Common myeloid progenitor, CD34-positive (primary cell): Measurements from ENCODE around the gene PIAS3.
A peak's percentile ranks its signal among the peaks of the same experiment; 100 is the strongest.
"Not testable (repeated sequence)": the region's sequence is repeated elsewhere in the genome, so short reads cannot be mapped to it uniquely, and the experiment has no call there.

Source experiments
- CTCF ChIA-PET: fragments of 350-600 bp; sonication (Branson Sonifier 250); formaldehyde crosslinking; loops from one replicate; lab custom pipeline; 2021; ENCODE audit warnings: antibody characterized with exemption; lab: Charles Lee
- POLR2A ChIA-PET: fragments of 350-600 bp; sonication (Branson Sonifier 250); formaldehyde crosslinking; loops from one replicate; lab custom pipeline; 2021; ENCODE audit warnings: antibody characterized with exemption; lab: Charles Lee
- DNase-seq, 3 donors: peaks; one replicate each; pipeline versions ENCODE4 v3.0.0 to v3.0.0-alpha.2; 2013
- H3K27ac ChIP-seq, 2 experiments: 1 replicate in 1 of 2; 2 replicates in 1 of 2; pipeline ENCODE4 v1.7.0; 2013; ENCODE audit warnings: inconsistent platforms in 2 of 2, low read length in 2 of 2, mild to moderate bottlenecking in 2 of 2, low read depth in 1 of 2, moderate library complexity in 1 of 2; ENCODE audit not compliant: severe bottlenecking in 2 of 2, insufficient read depth in 1 of 2, poor library complexity in 1 of 2
- H3K27me3 ChIP-seq, 5 experiments: replicated peaks in 2 of 5; 1 replicate in 3 of 5; 2 replicates in 2 of 5; pipeline versions ENCODE4 v1.6.1 to v1.7.0; 2013; ENCODE audit warnings: low read length in 4 of 5, mild to moderate bottlenecking in 2 of 5, moderate library complexity in 2 of 5, inconsistent platforms in 1 of 5; ENCODE audit not compliant: insufficient read depth in 5 of 5, control insufficient read depth in 4 of 5
- H3K36me3 ChIP-seq, 4 experiments: 1 replicate in 2 of 4; 2 replicates in 2 of 4; pipeline versions ENCODE4 v1.6.1 to v1.7.0; 2013; ENCODE audit warnings: low read length in 3 of 4, control low read depth in 1 of 4, mild to moderate bottlenecking in 1 of 4; ENCODE audit not compliant: control insufficient read depth in 4 of 4, insufficient read depth in 4 of 4
- H3K4me1 ChIP-seq, 4 experiments: 1 replicate in 3 of 4; 2 replicates in 1 of 4; pipeline versions ENCODE4 v1.6.1 to v1.7.1; 2013; ENCODE audit warnings: low read length in 3 of 4, mild to moderate bottlenecking in 3 of 4, control low read depth in 1 of 4, inconsistent platforms in 1 of 4, moderate library complexity in 1 of 4; ENCODE audit not compliant: control insufficient read depth in 4 of 4, insufficient read depth in 4 of 4; ENCODE audit errors: control extremely low read depth in 1 of 4
- H3K4me3 ChIP-seq, 7 experiments: 1 replicate in 4 of 7; 2 replicates in 3 of 7; pipeline versions ENCODE4 v1.5.1 to v1.7.0; 2013; ENCODE audit warnings: mild to moderate bottlenecking in 7 of 7, low read length in 6 of 7, moderate library complexity in 6 of 7, inconsistent platforms in 2 of 7, low read depth in 2 of 7, control low read depth in 1 of 7; ENCODE audit not compliant: insufficient read depth in 4 of 7, control insufficient read depth in 1 of 7; ENCODE audit errors: extremely low read depth in 1 of 7
- H3K9me3 ChIP-seq, 5 experiments: 1 replicate in 4 of 5; 2 replicates in 1 of 5; pipeline versions ENCODE4 v1.6.1 to v1.7.1; 2013; ENCODE audit warnings: low read length in 4 of 5, mild to moderate bottlenecking in 2 of 5, inconsistent platforms in 1 of 5, low read depth in 1 of 5, moderate library complexity in 1 of 5; ENCODE audit not compliant: control insufficient read depth in 4 of 5, insufficient read depth in 2 of 5; ENCODE audit errors: control extremely low read depth in 1 of 5
- WGBS: methylation state at CpG from one replicate; pipeline ENCODE4 v1.1.5; 2013; ENCODE audit not compliant: insufficient coverage; 5-methylcytosine and 5-hydroxymethylcytosine counted together

PIAS3 gene

GRCh38 chr1:145828367-145829026 lies 30.4 kb downstream of the PIAS3 start:
- H3K27ac ChIP-seq: peak overlapping the region in 1 of 2 experiments; percentile 19
- peaks cover 24 to 66% (median 52%) of the 10 kb centered on the region in 4 experiments for H3K36me3 ChIP-seq
- H3K27me3 ChIP-seq: no peaks in the 10 kb centered on the region
- CTCF ChIA-PET: interaction anchor here (0.6 to 2.4 kb wide), 6 partner anchors 11 to 54 kb away, joined by 3 to 10 read pairs (median 3); no protein-coding TSS in a partner anchor
- no peak overlapping the region for H3K4me3 ChIP-seq
- POLR2A ChIA-PET: no interaction called here
- H3K4me1 ChIP-seq: peaks cover 0 to 18% (median 6%) of the 10 kb centered on the region in 4 experiments
- no peaks in the 10 kb centered on the region for H3K9me3 ChIP-seq
- no peak for DNase-seq

- Histone ChIP-seq H3K27ac (no peak overlapping the region), H3K9me3 (no peaks in the 10 kb centered on the region), H3K4me3 (no peak overlapping the region), H3K36me3 (peaks cover 20 to 61% (median 47%) of the 10 kb centered on the region in 4 experiments), H3K27me3 (no peaks in the 10 kb centered on the region), H3K4me1 (peaks cover 0 to 18% (median 6%) of the 10 kb centered on the region in 4 experiments)
- POLR2A ChIA-PET: no interaction called here
- DNase-seq: no peak
- CTCF ChIA-PET: interaction anchor here (0.6 to 2.4 kb wide), 7 partner anchors 12 to 53 kb away, joined by 3 to 10 read pairs (median 3); no protein-coding TSS in a partner anchor
Observed at GRCh38 chr1:145827966-145828365, 30.9 kb downstream of the PIAS3 start.

- H3K27ac ChIP-seq: no peak overlapping the region
- ChIA-PET CTCF (interaction anchor here (0.8 to 2.7 kb wide), 7 partner anchors 13 to 133 kb away, joined by 3 to 17 read pairs (median 6); partner anchors contain the start of gene NUDT17), POLR2A (interaction anchor here (0.6 kb wide), 2 partner anchors 22 to 26 kb away, joined by 3 read pairs; no protein-coding TSS in a partner anchor)
- WGBS: no CpG with 5 or more reads among the region's 2 CpGs
- no peaks in the 10 kb centered on the region for H3K27me3 ChIP-seq
- peak in 1 of 3 donors; percentile 18 for DNase-seq
- no peaks in the 10 kb centered on the region for H3K9me3 ChIP-seq
- peaks cover 19 to 45% (median 36%) of the 10 kb centered on the region in 4 experiments for H3K36me3 ChIP-seq
- H3K4me3 ChIP-seq: no peak overlapping the region
- peaks cover 0 to 20% (median 6%) of the 10 kb centered on the region in 4 experiments for H3K4me1 ChIP-seq
Observed at GRCh38 chr1:145826030-145826429, 32.9 kb downstream of the PIAS3 start.

- peaks cover 0 to 20% (median 6%) of the 10 kb centered on the region in 4 experiments for H3K4me1 ChIP-seq
- peak overlapping the region; percentile 82 to 87 for H3K27ac ChIP-seq
- H3K36me3 ChIP-seq: peaks cover 19 to 33% (median 27%) of the 10 kb centered on the region in 4 experiments
- H3K9me3 ChIP-seq: no peaks in the 10 kb centered on the region
- WGBS: 0% methylated on average over 6 of the region's 7 CpGs
- CTCF ChIA-PET: interaction anchor here (0.7 to 2.7 kb wide), 5 partner anchors 10 to 22 kb away, joined by 3 to 17 read pairs (median 4); partner anchors contain the start of gene NUDT17
- peak overlapping the region; percentile 69 to 98 (median 92) for H3K4me3 ChIP-seq
- POLR2A ChIA-PET: interaction anchor here (0.9 to 1.4 kb wide), 3 partner anchors 14 to 24 kb away, joined by 3 to 6 read pairs (median 3); partner anchors contain the start of gene NUDT17
- no peaks in the 10 kb centered on the region for H3K27me3 ChIP-seq
- DNase-seq: no peak
Observed at GRCh38 chr1:145824499-145824842, 34.4 kb downstream of the PIAS3 start.

DNA sequence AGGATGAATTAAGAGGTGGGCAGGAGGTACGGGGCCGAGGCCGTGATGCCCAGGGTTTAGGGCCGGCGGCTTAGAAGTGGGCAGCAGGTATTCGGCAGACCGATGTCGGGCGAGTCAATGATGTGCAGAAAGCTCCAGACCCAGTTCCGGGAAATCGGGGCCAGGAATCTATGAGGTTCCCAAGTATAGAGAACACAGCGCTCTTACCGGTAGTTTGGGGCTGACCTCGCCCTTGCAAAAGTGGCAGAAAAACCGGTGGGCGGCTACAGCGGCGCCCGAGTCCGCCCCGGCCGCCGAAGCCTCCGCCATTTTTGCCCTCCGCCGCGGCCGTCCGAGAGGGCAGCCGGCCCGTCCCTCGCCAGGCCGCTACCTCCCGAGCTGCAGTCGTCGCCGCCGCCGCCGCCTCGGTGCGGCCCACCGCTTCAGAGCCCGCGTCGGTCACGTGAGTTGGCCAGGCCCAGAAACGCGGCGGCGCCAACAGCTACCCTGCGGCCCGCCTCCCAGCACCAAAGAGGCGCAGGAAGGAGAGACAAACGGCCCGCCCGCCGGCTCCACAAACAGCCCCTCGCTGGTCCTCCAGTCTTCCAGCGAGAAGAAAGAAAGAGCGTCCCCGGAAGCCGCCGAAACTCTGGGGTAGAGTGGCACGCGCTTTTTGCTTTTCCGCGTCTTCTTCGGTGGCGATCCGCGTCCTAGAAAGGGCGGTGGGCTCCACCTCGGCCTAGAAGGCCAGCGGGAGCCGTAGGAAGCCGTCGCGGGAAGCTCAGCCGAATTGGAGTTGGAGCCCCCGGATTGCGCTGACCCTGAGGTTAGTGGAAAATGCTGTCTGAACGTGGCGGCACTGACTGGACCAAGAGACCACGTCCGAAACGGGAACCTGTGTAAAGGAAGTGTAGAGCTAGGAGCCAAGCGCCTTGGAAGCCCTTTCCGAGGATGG lies 35.0 kb downstream of the PIAS3 start, which contains the start of the genes POLR3C and RNF115:
TSS of gene POLR3C (plus strand) at position 636 of the 934 bp plus-strand sequence. CDS start 1,577 bp downstream, outside the sequence.
TSS of gene RNF115 (minus strand) at position 531 of the 934 bp plus-strand sequence. CDS start at position 309, 222 bp downstream.
- Histone ChIP-seq H3K4me1 (peaks cover 0 to 20% (median 6%) of the 10 kb centered on the region in 4 experiments), H3K36me3 (peaks cover 17 to 27% (median 21%) of the 10 kb centered on the region in 4 experiments), H3K4me3 (peak within 1 kb of the TSS; percentile 69 to 98 (median 92)), H3K27ac (peak within 1 kb of the TSS; percentile 82 to 87), H3K27me3 (no peaks in the 10 kb centered on the region), H3K9me3 (no peaks in the 10 kb centered on the region)
- peak; percentile 91 to 96 (median 92) for DNase-seq
- POLR2A ChIA-PET: interaction anchor here (0.7 to 1.4 kb wide), 4 partner anchors 15 to 215 kb away, joined by 3 to 6 read pairs (median 3); partner anchors contain the start of gene NUDT17
- CTCF ChIA-PET: interaction anchor here (1.2 kb wide), 1 partner anchor 22 kb away, joined by 3 read pairs; the partner anchor contains the start of gene NUDT17
- WGBS: under 1% methylated on average over 77 of the region's 89 CpGs

- H3K36me3 ChIP-seq: peaks cover 8 to 17% (median 13%) of the 10 kb centered on the region in 4 experiments
- H3K4me3 ChIP-seq: peak overlapping the region in 1 of 7 experiments; percentile 50
- H3K27me3 ChIP-seq, DNase-seq, H3K27ac ChIP-seq, H3K9me3 ChIP-seq, POLR2A ChIA-PET, CTCF ChIA-PET: not testable (repeated sequence)
- no CpG with 5 or more reads among the region's 16 CpGs for WGBS
- peaks cover 0 to 20% (median 6%) of the 10 kb centered on the region in 4 experiments for H3K4me1 ChIP-seq
Observed at GRCh38 chr1:145822779-145823331, 36.0 kb downstream of the PIAS3 start.
